GM18505 (cell line): ENCODE data around the gene PTGES2.

Experiments
- ATAC-seq: cut with Tn5 transposase; IDR thresholded peaks from one replicate; pipeline ENCODE4 v1.9.1; 2021; ENCODE audit not compliant: unreplicated experiment
- POLR2A ChIP-seq: IDR thresholded peaks from 4 replicates; pipeline ENCODE4 v1.6.1; 2011; ENCODE audit warnings: borderline replicate concordance; ENCODE audit not compliant: insufficient read depth, insufficient read length; ENCODE audit errors: extremely low read depth

The PTGES2 gene

GRCh38 chr9:128102196-128102595, 25.3 kb downstream of the PTGES2 start:
- no peak for ATAC-seq
- no peak for TF ChIP-seq POLR2A

- no peak for ATAC-seq
- TF ChIP-seq POLR2A = no peak
These were observed 25.8 kb downstream of the PTGES2 start for GRCh38 chr9:128101690-128102089.

DNA sequence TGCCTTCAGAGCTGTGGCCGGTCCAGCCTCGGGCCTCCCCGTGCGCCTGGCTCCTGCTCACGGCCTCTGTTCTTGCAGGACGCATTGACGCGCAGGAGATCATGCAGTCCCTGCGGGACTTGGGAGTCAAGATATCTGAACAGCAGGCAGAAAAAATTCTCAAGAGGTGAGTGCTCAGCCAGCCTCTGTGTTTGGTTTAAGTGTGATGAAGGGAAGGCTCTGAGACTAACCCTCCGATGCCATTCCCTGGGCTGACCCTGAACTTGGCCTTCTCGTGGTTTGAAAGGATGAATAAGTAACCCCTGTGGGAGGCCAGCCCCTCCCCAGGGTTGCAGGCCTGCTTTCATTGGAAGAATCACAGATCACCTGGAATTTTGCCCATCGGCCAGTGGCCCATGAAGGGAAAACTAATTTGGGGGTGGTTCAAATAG, 26.3 kb downstream of the PTGES2 start:
- ATAC-seq = no peak
- TF ChIP-seq POLR2A = no peak

GRCh38 chr9:128100581-128100980, 26.9 kb downstream of the PTGES2 start:
- ATAC-seq = no peak

GRCh38 chr9:128099932-128100491, 27.5 kb downstream of the PTGES2 start:
- no peak for TF ChIP-seq POLR2A
- ATAC-seq = no peak

More at GRCh38 chr9:128100581-128100980, 26.9 kb downstream of the PTGES2 start:
- no peak for TF ChIP-seq POLR2A

GRCh38 chr9:128099231-128099931, 28.1 kb downstream of the PTGES2 start:
- no peak for ATAC-seq
- no peak for TF ChIP-seq POLR2A

DNA sequence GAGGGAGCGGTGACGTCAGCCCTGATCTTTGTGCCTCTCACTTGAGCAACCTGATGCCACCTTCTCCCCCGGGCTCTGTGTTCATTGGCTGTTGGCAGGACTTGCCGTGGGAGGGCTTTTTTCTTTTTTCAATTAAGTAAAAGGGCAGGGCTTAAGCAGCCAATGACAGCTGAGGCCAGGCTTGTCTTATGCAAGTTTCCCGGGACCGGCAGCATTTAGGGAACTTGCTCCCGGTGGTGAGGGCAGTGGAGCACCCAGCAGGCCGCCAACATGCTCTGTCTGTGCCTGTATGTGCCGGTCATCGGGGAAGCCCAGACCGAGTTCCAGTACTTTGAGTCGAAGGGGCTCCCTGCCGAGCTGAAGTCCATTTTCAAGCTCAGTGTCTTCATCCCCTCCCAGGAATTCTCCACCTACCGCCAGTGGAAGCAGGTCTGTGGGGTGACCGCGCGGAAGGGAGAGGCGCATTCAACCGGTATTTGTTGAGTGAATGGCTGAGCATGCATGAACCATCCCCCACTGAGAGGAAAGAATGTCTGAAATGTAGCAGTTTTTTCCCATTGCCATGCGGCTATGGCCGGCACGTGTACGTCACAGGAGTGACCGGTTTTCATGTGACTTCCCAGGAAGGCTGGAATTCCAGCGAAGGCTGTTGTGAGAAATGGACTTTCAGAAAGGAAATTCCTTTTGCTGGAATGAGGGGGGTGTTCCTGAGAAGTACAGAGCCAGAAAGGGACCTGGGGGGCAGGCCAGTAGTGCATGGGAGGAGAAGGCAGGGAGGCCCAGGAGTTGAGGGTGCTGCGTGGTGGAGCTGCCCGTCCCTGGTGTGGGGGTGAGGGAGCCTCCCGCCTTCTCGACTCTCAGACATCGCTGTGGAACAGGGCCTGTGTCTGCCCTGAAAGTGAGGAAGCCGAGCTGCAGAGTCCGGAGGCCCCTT, 29.0 kb downstream of the PTGES2 start:
- no peak for ATAC-seq
- TF ChIP-seq POLR2A = no peak

- TF ChIP-seq POLR2A = no peak
- no peak for ATAC-seq
These were observed 29.8 kb downstream of the PTGES2 start for GRCh38 chr9:128097543-128098296.

DNA sequence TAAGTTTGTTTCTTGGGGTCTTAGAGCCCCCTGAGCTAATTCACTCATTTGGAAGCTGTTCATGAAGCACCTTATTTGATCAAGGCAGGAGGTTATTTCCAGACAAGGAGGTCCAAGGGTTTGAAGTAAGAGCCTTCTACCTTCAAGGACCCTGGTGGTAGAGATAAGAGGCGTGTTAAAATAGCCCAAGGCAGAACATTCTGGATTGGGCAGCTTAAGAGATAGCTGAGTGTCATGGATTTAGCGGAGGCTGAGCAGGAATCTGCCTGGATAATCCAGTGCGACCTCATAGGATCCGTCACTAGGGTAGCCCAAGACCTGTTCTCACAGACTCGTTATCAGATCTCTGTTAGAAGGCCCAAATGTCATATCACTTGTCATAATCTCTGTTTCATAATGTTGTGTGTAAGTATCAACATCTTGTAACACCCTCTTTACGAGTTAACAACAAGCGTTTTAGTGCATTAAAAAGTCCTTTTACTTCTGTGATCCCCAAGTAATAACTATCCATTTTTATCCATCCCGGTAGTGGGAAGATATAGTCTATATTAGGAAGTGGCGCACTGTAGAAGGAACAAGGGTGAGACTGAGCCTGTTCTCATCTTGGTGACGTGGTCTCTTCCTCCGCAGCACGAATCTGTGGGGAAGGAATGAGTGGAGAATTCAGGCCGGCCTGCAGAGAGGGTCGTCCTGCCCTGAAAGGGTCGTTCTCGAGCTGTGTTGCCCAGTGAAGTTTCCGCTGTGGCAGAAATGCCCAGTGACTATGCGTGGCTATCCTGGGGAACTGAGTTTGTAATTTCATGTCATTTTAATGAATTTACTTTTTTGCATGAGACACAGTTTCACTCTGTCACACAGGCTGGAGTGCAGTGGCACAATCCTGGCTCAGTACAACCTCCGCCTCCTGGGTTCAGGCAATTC, 30.7 kb downstream of the PTGES2 start:
- ATAC-seq = no peak
- TF ChIP-seq POLR2A = no peak

GRCh38 chr9:128094950-128095544, 32.5 kb downstream of the PTGES2 start:
- no peak for TF ChIP-seq POLR2A
- ATAC-seq = no peak

DNA sequence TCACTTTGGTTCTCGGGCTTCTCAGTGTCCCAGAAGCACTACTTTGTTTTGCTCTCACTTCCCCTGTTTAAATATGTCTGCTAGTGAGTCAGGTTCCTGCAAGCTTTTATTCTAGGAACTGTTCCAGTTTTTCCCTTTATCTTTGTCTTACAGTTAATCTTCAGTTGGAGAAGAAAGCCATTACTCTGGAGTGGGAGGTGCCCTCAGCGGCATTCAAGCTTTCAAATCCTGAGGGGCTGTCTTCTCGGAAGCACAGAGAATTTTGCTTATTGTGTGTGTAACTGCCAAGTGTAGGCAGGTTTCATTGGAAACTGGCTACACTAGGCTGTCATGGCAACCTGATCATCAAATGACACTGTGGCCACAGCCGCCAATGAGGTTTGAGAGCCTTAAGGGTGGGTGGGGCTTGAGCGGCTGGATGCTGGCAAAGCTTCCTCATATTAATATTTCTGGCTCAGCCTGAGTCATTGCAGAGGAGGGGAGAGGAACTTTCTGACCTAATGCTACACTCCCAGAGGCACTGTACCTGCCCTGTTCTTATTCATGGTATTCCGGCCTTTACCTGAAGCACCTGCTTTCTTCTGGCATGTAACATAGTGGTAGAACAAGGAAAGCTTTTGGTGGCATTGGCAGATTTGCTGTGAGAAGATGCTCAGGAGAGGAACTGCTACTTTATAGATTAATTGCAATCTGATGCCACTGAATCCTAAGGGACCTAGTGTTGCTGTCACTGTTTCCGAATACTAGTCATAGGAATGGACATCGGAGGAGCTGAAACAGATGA, 33.2 kb downstream of the PTGES2 start:
- ATAC-seq = peak; percentile 83
- TF ChIP-seq POLR2A = no peak

- ATAC-seq = no peak
- no peak for TF ChIP-seq POLR2A
These were observed 34.5 kb downstream of the PTGES2 start for GRCh38 chr9:128093011-128093410.
